SK-N-SH treated with all-trans-retinoic acid at 6 μM for 48 hours (cell line): Measurements from ENCODE around the gene POU2AF3.

Source experiments
- ATAC-seq: fragments of 200-7000 bp; cut with Tn5 transposase; 3 replicates; pipeline ENCODE4 v1.9.1; 2020; ENCODE audit warnings: mild to moderate bottlenecking, moderate library complexity
- ARNTL ChIP-seq: fragments of 450-650 bp; formaldehyde crosslinking; IDR thresholded peaks from 2 replicates; pipeline ENCODE4 v1.5.0; 2020; ENCODE audit warnings: low read depth, mild to moderate bottlenecking, moderate library complexity, borderline replicate concordance
- BACH2 ChIP-seq: fragments of 250-450 bp; sonication (Bioruptor Pico); IDR thresholded peaks from 2 replicates; pipeline ENCODE4 v1.9.0; 2021; ENCODE audit warnings: mild to moderate bottlenecking, borderline replicate concordance
- CREB5 ChIP-seq: fragments of 250-450 bp; sonication (Bioruptor Pico); IDR thresholded peaks from 2 replicates; pipeline ENCODE4 v1.5.1; 2020; ENCODE audit warnings: low read depth, mild to moderate bottlenecking, moderate library complexity
- CSRNP3 ChIP-seq: fragments of 250-450 bp; sonication (Bioruptor Pico); IDR thresholded peaks from 2 replicates; pipeline ENCODE4 v1.5.1; 2021; ENCODE audit warnings: mild to moderate bottlenecking, moderate library complexity
- ESRRG ChIP-seq: fragments of 250-450 bp; sonication (Bioruptor Pico); IDR thresholded peaks from 2 replicates; pipeline ENCODE4 v1.6.1; 2021; ENCODE audit warnings: mild to moderate bottlenecking
- GLIS3 ChIP-seq: fragments of 250-450 bp; sonication (Bioruptor Pico); IDR thresholded peaks from 2 replicates; pipeline ENCODE4 v1.5.0; 2020; ENCODE audit warnings: mild to moderate bottlenecking, moderate library complexity
- ISL1 ChIP-seq: fragments of 250-450 bp; sonication (Bioruptor Pico); IDR thresholded peaks from 2 replicates; pipeline ENCODE4 v2.1.2; 2022; ENCODE audit warnings: mild to moderate bottlenecking, moderate library complexity
- OSR1 ChIP-seq: fragments of 250-450 bp; sonication (Bioruptor Pico); IDR thresholded peaks from 2 replicates; pipeline ENCODE4 v1.8.0; 2022; ENCODE audit warnings: moderate library complexity, mild to moderate bottlenecking, inconsistent platforms
- PATZ1 ChIP-seq: fragments of 250-450 bp; sonication (Bioruptor Pico); IDR thresholded peaks from 2 replicates; pipeline ENCODE4 v1.8.0; 2020; ENCODE audit warnings: mild to moderate bottlenecking, moderate library complexity, borderline replicate concordance
- POU6F1 ChIP-seq: fragments of 250-450 bp; sonication (Bioruptor Pico); IDR thresholded peaks from 2 replicates; pipeline ENCODE4 v1.8.0; 2021; ENCODE audit warnings: low read depth, mild to moderate bottlenecking, moderate library complexity, borderline replicate concordance
- PPARA ChIP-seq: fragments of 250-450 bp; sonication (Bioruptor Pico); IDR thresholded peaks from 2 replicates; pipeline ENCODE4 v1.5.0; 2020; ENCODE audit warnings: mild to moderate bottlenecking, borderline replicate concordance
- RARB ChIP-seq: fragments of 250-450 bp; sonication (Bioruptor Pico); IDR thresholded peaks from 2 replicates; pipeline ENCODE4 v1.8.0; 2021; ENCODE audit warnings: mild to moderate bottlenecking, moderate library complexity
- TCF4 ChIP-seq: fragments of 250-450 bp; sonication (Bioruptor Pico); IDR thresholded peaks from 2 replicates; pipeline ENCODE4 v1.8.0; 2021; ENCODE audit warnings: mild to moderate bottlenecking, moderate library complexity, borderline replicate concordance
- TOX ChIP-seq: fragments of 250-450 bp; sonication (Bioruptor Pico); IDR thresholded peaks from 2 replicates; pipeline ENCODE4 v1.8.0; 2021; ENCODE audit warnings: mild to moderate bottlenecking, moderate library complexity, borderline replicate concordance
- TSHZ2 ChIP-seq: fragments of 250-450 bp; sonication (Bioruptor Pico); IDR thresholded peaks from 2 replicates; pipeline ENCODE4 v1.5.0; 2020; ENCODE audit warnings: mild to moderate bottlenecking, moderate library complexity
- ZC3H10 ChIP-seq: fragments of 250-450 bp; sonication (Bioruptor Pico); IDR thresholded peaks from 2 replicates; pipeline ENCODE4 v1.5.1; 2021; ENCODE audit warnings: mild to moderate bottlenecking, moderate library complexity
- ZFP3 ChIP-seq: fragments of 250-450 bp; sonication (Bioruptor Pico); IDR thresholded peaks from 2 replicates; pipeline ENCODE4 v1.5.0; 2020; ENCODE audit warnings: mild to moderate bottlenecking, moderate library complexity
- ZFP30 ChIP-seq: fragments of 450-650 bp; formaldehyde crosslinking; IDR thresholded peaks from 2 replicates; pipeline ENCODE4 v1.5.0; 2022; ENCODE audit warnings: mild to moderate bottlenecking, moderate library complexity
- ZNF565 ChIP-seq: fragments of 450-650 bp; formaldehyde crosslinking; conservative IDR thresholded peaks from 2 replicates; pipeline ENCODE4 v1.5.0; 2020; ENCODE audit warnings: low read depth, mild to moderate bottlenecking, moderate library complexity
- ZNF70 ChIP-seq: fragments of 450-650 bp; formaldehyde crosslinking; IDR thresholded peaks from 2 replicates; pipeline ENCODE4 v1.5.0; 2020; ENCODE audit warnings: mild to moderate bottlenecking, moderate library complexity
- ZNF8 ChIP-seq: fragments of 450-650 bp; formaldehyde crosslinking; IDR thresholded peaks from 2 replicates; pipeline ENCODE4 v1.5.0; 2020; ENCODE audit warnings: mild to moderate bottlenecking, moderate library complexity

POU2AF3 gene

GRCh38 chr11:111322534-111322933, 24.2 kb downstream of the POU2AF3 start:
- ATAC-seq, result no peak
- TF ChIP-seq TSHZ2 (CRISPR knock-in tag), result no peak
- TF ChIP-seq TOX (CRISPR knock-in tag), result no peak
- no peak for TF ChIP-seq ZNF70 (CRISPR knock-in tag)
- no peak for TF ChIP-seq ARNTL
- TF ChIP-seq RARB (CRISPR knock-in tag), result no peak
- no peak for TF ChIP-seq CSRNP3
- no peak for TF ChIP-seq ESRRG
- TF ChIP-seq PPARA (CRISPR knock-in tag), result no peak
- no peak for TF ChIP-seq BACH2
- no peak for TF ChIP-seq ISL1
- TF ChIP-seq ZC3H10 (CRISPR knock-in tag), result no peak
- no peak for TF ChIP-seq ZNF565 (CRISPR knock-in tag)
- TF ChIP-seq OSR1 (CRISPR knock-in tag), result no peak
- no peak for TF ChIP-seq CREB5 (CRISPR knock-in tag)
- no peak for TF ChIP-seq ZFP3 (CRISPR knock-in tag)
- no peak for TF ChIP-seq ZNF8 (CRISPR knock-in tag)
- no peak for TF ChIP-seq PATZ1 (CRISPR knock-in tag)
- TF ChIP-seq, all 23 proteins: peak for 0

GRCh38 chr11:111324277-111324720, 26.0 kb downstream of the POU2AF3 start:
- TF ChIP-seq ZFP3 (CRISPR knock-in tag), result no peak
- TF ChIP-seq, all 23 proteins: peak for 0
- ATAC-seq, result peak; percentile 22; the same call in 2 of the 3 replicates

GRCh38 chr11:111325259-111325658, 26.9 kb downstream of the POU2AF3 start:
- TF ChIP-seq TSHZ2 (CRISPR knock-in tag) (no peak), GLIS3 (CRISPR knock-in tag) (no peak), ZFP3 (CRISPR knock-in tag) (no peak), RARB (CRISPR knock-in tag) (no peak), ZNF8 (CRISPR knock-in tag) (no peak), ZNF565 (CRISPR knock-in tag) (no peak), ZC3H10 (CRISPR knock-in tag) (no peak), PATZ1 (CRISPR knock-in tag) (no peak), BACH2 (no peak), ISL1 (no peak), OSR1 (CRISPR knock-in tag) (no peak), TCF4 (no peak), ZNF70 (CRISPR knock-in tag) (no peak), ZFP30 (CRISPR knock-in tag) (no peak), POU6F1 (CRISPR knock-in tag) (no peak)
- no peak for ATAC-seq
